GM23248 (cell line): ENCODE results near the gene HEXIM2. TPM values are rescaled to one million over a fixed set of nuclear protein-coding genes. Genes with fewer than 3 reads are reported as not detected.

Experiments
- DNase-seq: peaks from one replicate; pipeline ENCODE4 v3.0.0-alpha.2; 2015
- H2AFZ ChIP-seq: fragments of 200-600 bp; sonication (generic); 2 replicates; pipeline ENCODE4 v1.6.1; 2016; ENCODE audit warnings: antibody characterized with exemption
- H3F3A ChIP-seq: fragments of 200-600 bp; sonication (generic); 2 replicates; pipeline ENCODE4 v1.6.1; 2016; ENCODE audit warnings: mild to moderate bottlenecking, antibody characterized with exemption, mixed run types; ENCODE audit not compliant: insufficient read depth
- H3K27ac ChIP-seq: fragments of 200-600 bp; sonication (generic); 2 replicates; pipeline ENCODE4 v1.5.1; 2016; ENCODE audit warnings: mild to moderate bottlenecking
- H3K27me3 ChIP-seq: fragments of 200-600 bp; sonication (generic); replicated peaks from 2 replicates; pipeline ENCODE4 v1.6.1; 2016; ENCODE audit warnings: mild to moderate bottlenecking; ENCODE audit not compliant: insufficient read depth
- H3K36me3 ChIP-seq: fragments of 200-600 bp; sonication (generic); 2 replicates; pipeline ENCODE4 v1.6.1; 2016; ENCODE audit warnings: low read depth, mild to moderate bottlenecking
- H3K4me1 ChIP-seq: fragments of 200-600 bp; sonication (generic); 2 replicates; pipeline ENCODE4 v1.6.1; 2016; ENCODE audit warnings: mild to moderate bottlenecking; ENCODE audit not compliant: insufficient read depth
- H3K4me2 ChIP-seq: fragments of 200-600 bp; sonication (generic); one replicate; pipeline ENCODE4 v1.6.1; 2016; ENCODE audit warnings: mild to moderate bottlenecking; ENCODE audit not compliant: unreplicated experiment
- H3K4me3 ChIP-seq: fragments of 200-600 bp; sonication (generic); 2 replicates; pipeline ENCODE4 v1.5.1; 2016; ENCODE audit warnings: mild to moderate bottlenecking
- H3K79me2 ChIP-seq: fragments of 200-600 bp; sonication (generic); 2 replicates; pipeline ENCODE4 v1.6.1; 2016; ENCODE audit warnings: mild to moderate bottlenecking; ENCODE audit not compliant: insufficient read depth
- H3K9ac ChIP-seq: fragments of 200-600 bp; sonication (generic); 2 replicates; pipeline ENCODE4 v1.6.1; 2016; ENCODE audit warnings: mild to moderate bottlenecking
- H3K9me2 ChIP-seq: fragments of 200-600 bp; sonication (generic); 2 replicates; pipeline ENCODE4 v1.6.1; 2016; ENCODE audit warnings: mixed run types, mild to moderate bottlenecking, moderate library complexity; ENCODE audit not compliant: insufficient read depth
- H3K9me3 ChIP-seq: fragments of 200-600 bp; sonication (generic); one replicate; pipeline ENCODE4 v1.6.1; 2017; ENCODE audit warnings: low read depth
- H4K20me1 ChIP-seq: fragments of 200-600 bp; sonication (generic); 2 replicates; pipeline ENCODE4 v1.6.0; 2016; ENCODE audit not compliant: insufficient read depth
- EZH2 ChIP-seq: fragments of 200-600 bp; sonication (generic); IDR thresholded peaks from 2 replicates; pipeline ENCODE4 v1.6.1; 2018; ENCODE audit warnings: antibody characterized with exemption, mild to moderate bottlenecking; ENCODE audit not compliant: insufficient read depth, poor library complexity, severe bottlenecking
- EZH2phosphoT487 ChIP-seq: fragments of 200-600 bp; sonication (generic); IDR thresholded peaks from 2 replicates; pipeline ENCODE4 v1.6.1; 2018; ENCODE audit warnings: antibody characterized with exemption, moderate library complexity, mild to moderate bottlenecking, low read depth; ENCODE audit not compliant: insufficient read depth
- WGBS, 2 experiments: methylation state at CpG; one replicate each; pipeline ENCODE4 v1.1.6; 2015 to 2017; ENCODE audit warnings: low lambda C conversion rate in 2 of 2, low coverage in 1 of 2; ENCODE audit errors: missing lambda C conversion rate in 2 of 2; 5-methylcytosine and 5-hydroxymethylcytosine counted together
- in situ Hi-C: fragments of 300-500 bp; cut with MboI; formaldehyde crosslinking; loops from 2 replicates; pipeline ENCODE4 v1.15.0; 2020
- polyA plus RNA-seq: library from polyadenylated mRNA; unstranded; fragments of >200 nt; fragmentation: Nextera tagmentation; extraction: Ambion mirVana; gene quantifications from 2 replicates; pipeline ENCODE4 v1.2.1, GENCODE V29; 2016
- total RNA-seq: library from RNA; depleted of rRNA; stranded (reverse); fragments of >200 nt; shearing (Covaris generic); gene quantifications from 2 replicates; pipeline ENCODE4 v1.2.3, GENCODE V29; 2014

Gene HEXIM2
- total and polyA plus RNA-seq, 2 experiments from 2014 or later, result 4.8 to 8.6 TPM

DNA sequence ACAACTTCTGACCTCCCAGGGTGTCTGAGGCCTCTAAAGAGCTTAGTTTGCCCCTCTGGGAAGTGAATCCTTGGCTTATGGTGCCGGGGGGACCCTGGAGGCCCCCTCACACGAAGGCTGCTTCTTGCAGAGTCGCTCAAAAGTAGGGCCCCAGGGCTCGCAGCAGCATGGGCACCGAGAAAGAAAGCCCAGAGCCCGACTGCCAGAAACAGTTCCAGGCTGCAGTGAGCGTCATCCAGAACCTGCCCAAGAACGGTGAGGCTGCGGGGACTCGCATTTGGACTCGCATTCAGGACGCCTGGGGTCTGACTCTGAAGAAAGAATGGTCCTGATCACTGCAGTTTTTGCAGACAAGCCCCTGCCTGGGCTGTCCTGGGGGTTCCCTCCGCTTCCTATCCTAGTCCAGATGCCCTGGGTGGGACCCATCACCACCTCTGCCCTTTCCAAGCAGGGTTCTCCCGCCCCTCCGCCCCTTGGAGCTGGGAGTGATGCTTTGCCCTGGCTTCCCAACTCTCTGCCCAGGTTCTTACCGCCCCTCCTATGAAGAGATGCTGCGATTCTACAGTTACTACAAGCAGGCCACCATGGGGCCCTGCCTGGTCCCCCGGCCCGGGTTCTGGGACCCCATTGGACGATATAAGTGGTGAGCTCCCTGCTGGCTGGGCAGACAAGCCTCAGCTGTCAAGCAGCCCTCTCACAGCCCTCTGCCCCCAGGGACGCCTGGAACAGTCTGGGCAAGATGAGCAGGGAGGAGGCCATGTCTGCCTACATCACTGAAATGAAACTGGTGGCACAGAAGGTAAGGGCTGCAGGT, 25.5 kb upstream of the HEXIM2 start:
- in situ Hi-C loops, result loop anchor here (5.0 kb wide), 1 partner anchor 61 kb away; no protein-coding TSS in a partner anchor
- peak; percentile 62 for DNase-seq
- Histone ChIP-seq H3K27ac (no peak overlapping the region), H2AFZ (peak overlapping the region; percentile 82), H3K4me3 (peak overlapping the region; percentile 78), H4K20me1 (no peaks in the 10 kb centered on the region), H3K9me3 (no peaks in the 10 kb centered on the region), H3K79me2 (peaks cover 10% of the 10 kb centered on the region; the same call in 1 of the 2 replicates), H3K4me2 (peak overlapping the region; percentile 78), H3K4me1 (peaks cover 5% of the 10 kb centered on the region; the same call in 1 of the 2 replicates), H3K9ac (peak overlapping the region; percentile 75), H3K36me3 (no peaks in the 10 kb centered on the region), H3F3A (no peaks in the 10 kb centered on the region), H3K27me3 (no peaks in the 10 kb centered on the region), H3K9me2 (no peaks in the 10 kb centered on the region)
- TF ChIP-seq EZH2 (no peak), EZH2phosphoT487 (no peak)
- 34 to 36% methylated on average over 20 to 21 of the region's 21 CpGs for WGBS, 2 experiments

GRCh38 chr17:45136846-45137560, 24.7 kb upstream of the HEXIM2 start:
- Histone ChIP-seq H3K27me3 (no peaks in the 10 kb centered on the region), H4K20me1 (no peaks in the 10 kb centered on the region), H2AFZ (no peak overlapping the region), H3K4me3 (no peak overlapping the region), H3K79me2 (peaks cover 1% of the 10 kb centered on the region; the same call in 1 of the 2 replicates), H3K4me2 (no peak overlapping the region), H3K27ac (no peak overlapping the region), H3K36me3 (no peaks in the 10 kb centered on the region), H3K9me2 (no peaks in the 10 kb centered on the region), H3F3A (peaks cover 7% of the 10 kb centered on the region; the same call in 1 of the 2 replicates), H3K4me1 (no peaks in the 10 kb centered on the region), H3K9me3 (no peaks in the 10 kb centered on the region), H3K9ac (no peak overlapping the region)
- WGBS, 2 experiments, result 72 to 76% methylated on average over 10 to 12 of the region's 12 CpGs
- in situ Hi-C loops, result loop anchor here (5.0 kb wide), 1 partner anchor 60 kb away; no protein-coding TSS in a partner anchor
- DNase-seq, result no peak
- TF ChIP-seq EZH2phosphoT487, result no peak
- no peak for TF ChIP-seq EZH2

- Histone ChIP-seq H3K9ac (no peak overlapping the region), H3F3A (peaks cover 7% of the 10 kb centered on the region; the same call in 1 of the 2 replicates), H3K36me3 (no peaks in the 10 kb centered on the region), H3K9me3 (no peaks in the 10 kb centered on the region), H2AFZ (no peak overlapping the region), H4K20me1 (no peaks in the 10 kb centered on the region), H3K27me3 (no peaks in the 10 kb centered on the region), H3K4me2 (no peak overlapping the region), H3K27ac (no peak overlapping the region), H3K4me1 (no peaks in the 10 kb centered on the region), H3K9me2 (no peaks in the 10 kb centered on the region), H3K4me3 (no peak overlapping the region), H3K79me2 (no peaks in the 10 kb centered on the region)
- in situ Hi-C loops, result loop anchor here (5.0 kb wide), 1 partner anchor 60 kb away; no protein-coding TSS in a partner anchor
- TF ChIP-seq EZH2phosphoT487 (no peak), EZH2 (no peak)
- WGBS, 2 experiments, result 80 to 83% methylated on average over 11 of the region's 11 CpGs
- DNase-seq, result no peak
Measured at GRCh38 chr17:45137561-45138305, 23.9 kb upstream of the HEXIM2 start.

DNA sequence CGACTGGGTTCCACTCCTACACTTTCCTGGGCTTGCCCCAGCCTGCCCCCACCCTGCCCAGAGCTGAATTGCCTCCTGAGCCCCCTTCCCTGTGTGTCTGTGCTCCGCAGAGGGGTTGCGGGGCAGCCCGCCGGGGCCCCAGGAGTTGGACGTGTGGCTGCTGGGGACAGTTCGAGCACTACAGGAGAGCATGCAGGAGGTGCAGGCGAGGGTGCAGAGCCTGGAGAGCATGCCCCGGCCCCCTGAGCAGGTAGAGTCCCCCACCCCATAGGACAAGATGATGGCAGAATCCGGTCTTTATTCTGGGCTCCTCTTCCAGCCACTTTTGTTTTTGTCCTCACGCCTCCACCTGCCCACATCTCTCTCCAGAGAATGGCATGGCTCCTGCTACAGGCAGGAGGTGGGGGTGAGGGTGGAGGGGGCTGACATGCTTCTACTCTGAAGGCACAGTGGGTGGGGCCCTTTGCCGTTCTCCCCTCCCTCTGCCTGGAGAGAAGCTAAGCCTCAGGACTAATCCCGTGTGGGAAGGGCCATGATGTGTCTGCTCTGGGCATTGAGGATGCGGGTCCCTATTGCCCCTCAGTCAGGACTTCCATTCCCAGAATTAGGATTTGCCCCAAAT, 22.7 kb upstream of the HEXIM2 start:
- Histone ChIP-seq H3K79me2 (no peaks in the 10 kb centered on the region), H3K9me2 (no peaks in the 10 kb centered on the region), H3K36me3 (no peaks in the 10 kb centered on the region), H4K20me1 (no peaks in the 10 kb centered on the region), H3K27ac (no peak overlapping the region), H2AFZ (no peak overlapping the region), H3K4me1 (peaks cover 5% of the 10 kb centered on the region; the same call in 1 of the 2 replicates), H3K27me3 (no peaks in the 10 kb centered on the region), H3K4me3 (no peak overlapping the region), H3F3A (peaks cover 7% of the 10 kb centered on the region; the same call in 1 of the 2 replicates), H3K4me2 (no peak overlapping the region), H3K9ac (no peak overlapping the region), H3K9me3 (no peaks in the 10 kb centered on the region)
- 81 to 86% methylated on average over 11 to 14 of the region's 14 CpGs for WGBS, 2 experiments
- TF ChIP-seq EZH2phosphoT487 (no peak), EZH2 (no peak)
- in situ Hi-C loops, result loop anchor here (5.0 kb wide), 1 partner anchor 58 kb away; no protein-coding TSS in a partner anchor
- no peak for DNase-seq
